Upper lobe of right lung (tissue), 1 donor: Measurements from ENCODE around the gene ITSN1. TPM values are rescaled to one million over a fixed set of nuclear protein-coding genes. Genes with fewer than 3 reads are reported as not detected.

Experiments used
- ATAC-seq: fragments of 200-7000 bp; cut with Tn5 transposase; one replicate; pipeline ENCODE4 v1.9.1; 2020; ENCODE audit warnings: mild to moderate bottlenecking, moderate library complexity
- DNase-seq: peaks from one replicate; pipeline ENCODE4 v3.0.0-alpha.2; 2020
- H3K27ac ChIP-seq: fragments of 200-600 bp; one replicate; pipeline ENCODE4 v1.8.0; 2022
- H3K27me3 ChIP-seq: fragments of 200-600 bp; one replicate; pipeline ENCODE4 v1.8.0; 2022; ENCODE audit warnings: mild to moderate bottlenecking
- H3K36me3 ChIP-seq: fragments of 200-600 bp; one replicate; pipeline ENCODE4 v1.8.0; 2022
- H3K4me1 ChIP-seq: fragments of 200-600 bp; one replicate; pipeline ENCODE4 v1.8.0; 2022
- H3K4me3 ChIP-seq: fragments of 200-600 bp; one replicate; pipeline ENCODE4 v1.8.0; 2022; ENCODE audit warnings: mild to moderate bottlenecking
- H3K9me3 ChIP-seq: fragments of 200-600 bp; one replicate; pipeline ENCODE4 v1.8.0; 2022
- CTCF ChIP-seq: fragments of 200-600 bp; IDR thresholded peaks from one replicate; pipeline ENCODE4 v1.8.0; 2022; ENCODE audit warnings: antibody characterized with exemption
- intact Hi-C: fragments of 100-400 bp; cut with DNase I; formaldehyde crosslinking; loops from one replicate; pipeline ENCODE4 v1.11.0; 2022
- total RNA-seq: library from RNA; stranded (reverse); fragmentation: NEBNext Ultra II Directional; extraction: Animal tissue kit (Norgen Biotek cat#: 25700); gene quantifications from one replicate; pipeline ENCODE4 v1.2.1, GENCODE V29; 2021
- donor health status: DM: no; HTN: yes; CAD: no; lungs with severe emphysema.

ITSN1 gene
- total RNA-seq, 1 donor from 2014 or later, result 32.0 TPM

- ATAC-seq (no peak), DNase-seq (no peak)
- Histone ChIP-seq H3K27ac (no peak overlapping the region), H3K27me3 (no peaks in the 10 kb centered on the region), H3K4me1 (peaks cover 4% of the 10 kb centered on the region), H3K9me3 (no peaks in the 10 kb centered on the region), H3K36me3 (peaks cover 12% of the 10 kb centered on the region), H3K4me3 (no peak overlapping the region)
- intact Hi-C loops, result no loop called here
- no peak for TF ChIP-seq CTCF
These were observed 158.6 kb downstream of the ITSN1 start for GRCh38 chr21:33800753-33801423.

- peak; percentile 52 for ATAC-seq
These were observed 159.4 kb downstream of the ITSN1 start for GRCh38 chr21:33801424-33802405.

GRCh38 chr21:33802481-33802880 is 160.2 kb downstream of the ITSN1 start:
- Histone ChIP-seq H3K36me3 (peaks cover 7% of the 10 kb centered on the region), H3K4me1 (peaks cover 4% of the 10 kb centered on the region), H3K27ac (no peak overlapping the region), H3K27me3 (no peaks in the 10 kb centered on the region), H3K9me3 (no peaks in the 10 kb centered on the region), H3K4me3 (no peak overlapping the region)
- DNase-seq (no peak), ATAC-seq (no peak)
- intact Hi-C loops, result no loop called here
- no peak for TF ChIP-seq CTCF

More at GRCh38 chr21:33801424-33802405, 159.4 kb downstream of the ITSN1 start:
- TF ChIP-seq CTCF, result no peak
- no peak overlapping the region for H3K27ac ChIP-seq
- peaks cover 4% of the 10 kb centered on the region for H3K4me1 ChIP-seq
- no peaks in the 10 kb centered on the region for H3K27me3 ChIP-seq
- no peaks in the 10 kb centered on the region for H3K9me3 ChIP-seq
- intact Hi-C loops, result no loop called here
- no peak overlapping the region for H3K4me3 ChIP-seq
- no peak for DNase-seq
- peaks cover 12% of the 10 kb centered on the region for H3K36me3 ChIP-seq

- H3K27me3 ChIP-seq, result no peaks in the 10 kb centered on the region
- TF ChIP-seq CTCF, result no peak
- H3K36me3 ChIP-seq, result no peaks in the 10 kb centered on the region
- H3K9me3 ChIP-seq, result no peaks in the 10 kb centered on the region
- peaks cover 15% of the 10 kb centered on the region for H3K4me1 ChIP-seq
- no peak for ATAC-seq
- no peak overlapping the region for H3K27ac ChIP-seq
- no peak for DNase-seq
- intact Hi-C loops, result no loop called here
- no peak overlapping the region for H3K4me3 ChIP-seq
These were observed 166.5 kb downstream of the ITSN1 start for GRCh38 chr21:33808715-33809367.

GRCh38 chr21:33810766-33811165 is 168.5 kb downstream of the ITSN1 start:
- ATAC-seq (no peak), DNase-seq (no peak)
- Histone ChIP-seq H3K27me3 (no peaks in the 10 kb centered on the region), H3K4me3 (no peak overlapping the region), H3K36me3 (peaks cover 6% of the 10 kb centered on the region), H3K4me1 (peaks cover 15% of the 10 kb centered on the region), H3K9me3 (no peaks in the 10 kb centered on the region), H3K27ac (peak overlapping the region; percentile 58)
- TF ChIP-seq CTCF, result no peak
- intact Hi-C loops, result no loop called here
